ENCODE measurements around the gene PLOD3.
A peak's percentile ranks its signal among the peaks of the same experiment; 100 is the strongest.
"Not testable (repeated sequence)": the region's sequence is repeated elsewhere in the genome, so short reads cannot be mapped to it uniquely, and the experiment has no call there.

PLOD3 gene

DNA sequence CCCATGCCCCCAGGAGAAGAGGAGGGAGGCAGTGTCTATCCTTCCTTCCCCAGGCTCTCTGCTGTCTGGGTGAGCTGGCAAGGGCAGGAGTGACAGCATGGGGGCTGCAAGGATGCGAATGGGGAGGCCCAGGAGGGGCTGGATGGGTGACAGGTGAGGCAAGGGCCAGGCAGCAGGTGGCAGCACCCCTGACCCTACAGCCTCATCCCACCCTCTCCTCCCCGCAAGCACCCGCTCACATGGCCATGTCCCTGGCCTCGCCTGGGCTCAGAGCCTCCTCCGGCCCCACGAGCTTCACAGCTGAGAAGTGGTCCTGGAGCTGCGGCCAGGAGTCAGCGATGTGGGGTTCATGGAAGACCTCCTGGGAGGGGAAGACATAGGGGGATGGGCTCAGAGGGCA is 5.4 kb downstream of the PLOD3 start:
- TF ChIP-seq SPI1 (IDR thresholded peaks at IDR 0.05; ENCODE audit: low read depth, low read length) (no peak), POLR2AphosphoS5 (IDR thresholded peaks at IDR 0.05; ENCODE audit: low read depth, low read length) (no peak), POLR2A (IDR thresholded peaks at IDR 0.05; ENCODE audit: low read depth, low read length) (no peak), TAF1 (IDR thresholded peaks at IDR 0.05; ENCODE audit: low read depth, low read length) (no peak), POU2F2 (IDR thresholded peaks at IDR 0.05; ENCODE audit: low read depth, low read length) (no peak), PAX5 (IDR thresholded peaks at IDR 0.05; ENCODE audit: insufficient read depth, low read length, severe bottlenecking) (no peak)
- no peak for FAIRE-seq
- DNase-seq (ENCODE audit: insufficient read length, low spot score): no peak

DNA sequence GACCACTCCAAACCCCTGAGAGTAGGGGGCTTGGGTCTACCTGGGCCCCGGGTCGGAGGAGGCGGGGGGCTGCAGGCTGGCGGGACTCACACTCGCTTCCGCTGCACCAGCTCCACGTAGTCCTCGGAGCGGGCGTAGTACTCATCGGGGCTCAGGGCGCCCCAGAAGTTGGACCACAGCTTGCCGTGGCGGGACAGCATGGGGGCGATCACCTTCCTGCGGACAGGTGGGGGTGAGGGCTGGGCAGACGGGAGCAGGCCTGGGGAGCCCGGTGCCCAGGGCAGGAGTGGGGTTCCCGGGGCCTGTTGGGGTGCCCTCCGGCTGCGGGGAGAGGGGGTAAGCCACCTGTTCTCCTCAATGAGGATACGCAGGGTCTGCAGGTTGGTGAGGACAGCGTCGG is 5.9 kb downstream of the PLOD3 start:
- DNase-seq (ENCODE audit: insufficient read length, low spot score): no peak
- TF ChIP-seq SPI1 (IDR thresholded peaks at IDR 0.05; ENCODE audit: low read depth, low read length) (no peak), POLR2A (IDR thresholded peaks at IDR 0.05; ENCODE audit: low read depth, low read length) (no peak), TAF1 (IDR thresholded peaks at IDR 0.05; ENCODE audit: low read depth, low read length) (no peak), POLR2AphosphoS5 (IDR thresholded peaks at IDR 0.05; ENCODE audit: low read depth, low read length) (no peak), PAX5 (IDR thresholded peaks at IDR 0.05; ENCODE audit: insufficient read depth, low read length, severe bottlenecking) (no peak), POU2F2 (IDR thresholded peaks at IDR 0.05; ENCODE audit: low read depth, low read length) (no peak)
- FAIRE-seq: no peak

DNA sequence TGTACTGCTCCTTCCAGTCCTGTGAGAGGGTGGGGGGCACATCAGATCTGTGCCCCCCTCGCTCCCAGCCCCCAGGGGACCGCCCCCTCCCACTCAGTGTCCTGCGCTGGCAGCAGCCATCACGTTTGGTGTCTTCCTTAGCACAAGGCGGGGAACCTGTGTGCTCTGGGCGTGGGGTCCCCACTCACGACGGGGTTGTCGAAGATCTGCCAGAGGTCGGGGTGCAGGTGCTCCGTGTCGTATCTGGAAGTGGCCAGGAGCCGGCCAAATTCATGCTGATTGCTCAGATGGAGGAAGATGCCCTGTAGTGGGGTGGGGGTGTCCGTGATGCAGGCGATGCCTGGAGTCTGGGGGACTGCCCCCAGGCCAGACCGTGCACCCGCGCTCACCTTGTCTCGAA is 7.2 kb downstream of the PLOD3 start:
- DNase-seq (ENCODE audit: insufficient read length, low spot score) (no peak), FAIRE-seq (no peak)
- TF ChIP-seq POU2F2 (IDR thresholded peaks at IDR 0.05; ENCODE audit: low read depth, low read length) (no peak), POLR2A (IDR thresholded peaks at IDR 0.05; ENCODE audit: low read depth, low read length) (no peak), PAX5 (IDR thresholded peaks at IDR 0.05; ENCODE audit: insufficient read depth, low read length, severe bottlenecking) (no peak), POLR2AphosphoS5 (IDR thresholded peaks at IDR 0.05; ENCODE audit: low read depth, low read length) (no peak), TAF1 (IDR thresholded peaks at IDR 0.05; ENCODE audit: low read depth, low read length) (no peak), SPI1 (IDR thresholded peaks at IDR 0.05; ENCODE audit: low read depth, low read length) (no peak)

DNA sequence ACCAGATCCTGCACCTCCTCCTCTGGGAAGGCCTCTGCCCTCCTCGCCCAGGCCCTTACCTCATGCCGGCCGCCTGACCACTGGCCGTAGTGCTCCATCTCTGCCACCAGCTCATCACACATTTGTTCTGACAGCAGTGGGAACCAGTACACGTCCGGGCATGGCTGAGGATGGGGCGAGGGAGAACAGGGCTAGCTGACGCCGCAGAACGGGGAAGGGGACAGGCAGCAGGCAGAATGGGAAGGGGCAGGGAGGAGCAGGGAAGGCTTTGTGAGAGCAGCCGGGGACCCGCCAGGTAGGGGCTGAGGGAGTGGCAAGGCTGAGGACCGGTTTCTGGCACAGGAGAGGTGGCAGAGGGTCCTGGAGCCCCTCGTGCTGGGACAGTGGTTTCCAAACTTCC is 8.6 kb downstream of the PLOD3 start:
- no peak for FAIRE-seq
- DNase-seq (ENCODE audit: insufficient read length, low spot score): no peak
- no peak for TF ChIP-seq POLR2AphosphoS5 (IDR thresholded peaks at IDR 0.05; ENCODE audit: low read depth, low read length)

DNA sequence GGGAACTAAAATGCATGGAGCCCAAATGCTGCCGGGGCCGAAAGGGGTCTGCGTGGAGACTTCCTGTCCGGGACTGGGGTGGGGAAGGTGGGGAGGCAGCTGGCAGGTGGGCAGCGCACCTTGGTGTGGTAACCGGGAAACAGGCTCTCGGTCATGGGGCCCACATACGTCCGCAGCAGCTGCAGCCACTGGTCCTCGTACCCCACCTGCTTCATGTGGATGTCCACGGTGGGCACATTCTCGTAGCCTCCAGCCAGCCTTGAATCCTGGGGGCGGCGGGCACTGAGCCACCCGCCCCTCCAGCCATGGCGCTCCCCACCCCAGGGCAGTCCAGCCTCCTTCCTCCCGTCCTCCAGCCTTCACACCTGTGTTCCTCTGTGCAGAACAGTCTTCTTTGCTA is 9.9 kb downstream of the PLOD3 start:
- TF ChIP-seq POLR2AphosphoS5 (IDR thresholded peaks at IDR 0.05; ENCODE audit: low read depth, low read length): no peak
- no peak for TF ChIP-seq POLR2A (IDR thresholded peaks at IDR 0.05; ENCODE audit: low read depth, low read length)
- TF ChIP-seq PAX5 (IDR thresholded peaks at IDR 0.05; ENCODE audit: insufficient read depth, low read length, severe bottlenecking): no peak
- TF ChIP-seq SPI1 (IDR thresholded peaks at IDR 0.05; ENCODE audit: low read depth, low read length): no peak
- no peak for TF ChIP-seq POU2F2 (IDR thresholded peaks at IDR 0.05; ENCODE audit: low read depth, low read length)
- no peak for TF ChIP-seq TAF1 (IDR thresholded peaks at IDR 0.05; ENCODE audit: low read depth, low read length)
- FAIRE-seq (no peak), DNase-seq (ENCODE audit: insufficient read length, low spot score) (no peak)

DNA sequence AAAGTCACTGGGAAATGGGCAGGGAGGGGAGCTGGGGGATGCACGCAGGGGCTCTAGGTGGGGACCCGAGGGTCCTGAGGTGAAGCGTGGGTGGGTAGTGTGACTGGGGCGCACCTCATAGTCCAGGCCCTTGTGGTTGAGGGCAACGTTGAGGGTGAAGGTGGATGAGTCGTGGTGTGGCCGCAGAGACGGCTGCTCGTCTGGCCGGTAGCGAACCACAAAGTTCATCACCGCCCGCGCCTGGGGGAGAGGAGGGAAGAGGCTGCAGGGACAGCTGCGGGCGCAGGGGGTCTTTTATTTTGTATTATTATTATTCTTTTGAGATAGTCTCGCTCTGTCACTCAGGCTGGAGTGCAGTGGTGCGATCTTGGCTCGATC is 10.7 kb downstream of the PLOD3 start:
- DNase-seq (ENCODE audit: insufficient read length, low spot score) (no peak), FAIRE-seq (no peak)
- TF ChIP-seq PAX5 (IDR thresholded peaks at IDR 0.05; ENCODE audit: insufficient read depth, low read length, severe bottlenecking) (no peak), POLR2A (IDR thresholded peaks at IDR 0.05; ENCODE audit: low read depth, low read length) (no peak), SPI1 (IDR thresholded peaks at IDR 0.05; ENCODE audit: low read depth, low read length) (no peak), POU2F2 (IDR thresholded peaks at IDR 0.05; ENCODE audit: low read depth, low read length) (no peak), POLR2AphosphoS5 (IDR thresholded peaks at IDR 0.05; ENCODE audit: low read depth, low read length) (no peak), TAF1 (IDR thresholded peaks at IDR 0.05; ENCODE audit: low read depth, low read length) (no peak)

DNA sequence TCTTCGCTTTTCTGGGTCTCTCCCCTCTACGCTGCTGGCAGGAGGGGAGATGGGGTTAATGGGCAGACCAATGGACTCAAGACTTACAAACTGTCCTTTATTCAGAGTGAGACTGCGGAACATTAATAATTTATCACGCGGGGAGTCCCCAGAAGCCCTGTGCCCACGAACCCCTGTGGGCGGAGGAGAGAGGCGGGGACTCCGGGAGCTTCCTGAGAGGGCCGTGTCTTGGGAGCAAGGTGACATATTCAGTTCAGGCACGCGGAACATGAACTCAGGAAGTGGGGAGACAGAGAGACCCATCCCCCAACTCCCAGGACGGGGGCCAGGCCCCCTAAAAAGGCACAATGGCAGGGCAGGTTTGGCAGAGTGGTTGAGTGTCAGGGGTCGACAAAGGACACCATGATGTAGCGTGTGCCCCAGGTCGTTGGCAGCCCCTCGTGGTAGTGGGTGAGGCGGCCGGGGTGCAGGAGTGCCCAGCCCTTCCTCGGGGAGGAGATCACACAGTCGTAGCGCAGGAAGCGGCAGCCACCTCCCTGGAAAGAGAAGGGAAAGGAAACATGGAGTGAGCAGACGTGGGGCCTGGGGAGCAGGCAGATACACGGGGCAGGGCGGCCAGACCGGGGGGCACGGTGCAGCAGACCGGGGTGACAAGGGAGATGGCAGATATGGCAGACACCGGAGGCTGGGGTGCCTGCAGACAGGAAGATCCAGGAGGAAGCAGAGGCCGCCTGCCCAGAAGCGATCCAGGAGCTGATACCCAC is 11.3 kb downstream of the PLOD3 start:
- TF ChIP-seq PAX5 (IDR thresholded peaks at IDR 0.05; ENCODE audit: insufficient read depth, low read length, severe bottlenecking) (no peak), SPI1 (IDR thresholded peaks at IDR 0.05; ENCODE audit: low read depth, low read length) (no peak), POLR2AphosphoS5 (IDR thresholded peaks at IDR 0.05; ENCODE audit: low read depth, low read length) (no peak), POU2F2 (IDR thresholded peaks at IDR 0.05; ENCODE audit: low read depth, low read length) (no peak), TAF1 (IDR thresholded peaks at IDR 0.05; ENCODE audit: low read depth, low read length) (no peak), POLR2A (IDR thresholded peaks at IDR 0.05; ENCODE audit: low read depth, low read length) (no peak)
- DNase-seq (ENCODE audit: insufficient read length, low spot score) (no peak), FAIRE-seq (no peak)

DNA sequence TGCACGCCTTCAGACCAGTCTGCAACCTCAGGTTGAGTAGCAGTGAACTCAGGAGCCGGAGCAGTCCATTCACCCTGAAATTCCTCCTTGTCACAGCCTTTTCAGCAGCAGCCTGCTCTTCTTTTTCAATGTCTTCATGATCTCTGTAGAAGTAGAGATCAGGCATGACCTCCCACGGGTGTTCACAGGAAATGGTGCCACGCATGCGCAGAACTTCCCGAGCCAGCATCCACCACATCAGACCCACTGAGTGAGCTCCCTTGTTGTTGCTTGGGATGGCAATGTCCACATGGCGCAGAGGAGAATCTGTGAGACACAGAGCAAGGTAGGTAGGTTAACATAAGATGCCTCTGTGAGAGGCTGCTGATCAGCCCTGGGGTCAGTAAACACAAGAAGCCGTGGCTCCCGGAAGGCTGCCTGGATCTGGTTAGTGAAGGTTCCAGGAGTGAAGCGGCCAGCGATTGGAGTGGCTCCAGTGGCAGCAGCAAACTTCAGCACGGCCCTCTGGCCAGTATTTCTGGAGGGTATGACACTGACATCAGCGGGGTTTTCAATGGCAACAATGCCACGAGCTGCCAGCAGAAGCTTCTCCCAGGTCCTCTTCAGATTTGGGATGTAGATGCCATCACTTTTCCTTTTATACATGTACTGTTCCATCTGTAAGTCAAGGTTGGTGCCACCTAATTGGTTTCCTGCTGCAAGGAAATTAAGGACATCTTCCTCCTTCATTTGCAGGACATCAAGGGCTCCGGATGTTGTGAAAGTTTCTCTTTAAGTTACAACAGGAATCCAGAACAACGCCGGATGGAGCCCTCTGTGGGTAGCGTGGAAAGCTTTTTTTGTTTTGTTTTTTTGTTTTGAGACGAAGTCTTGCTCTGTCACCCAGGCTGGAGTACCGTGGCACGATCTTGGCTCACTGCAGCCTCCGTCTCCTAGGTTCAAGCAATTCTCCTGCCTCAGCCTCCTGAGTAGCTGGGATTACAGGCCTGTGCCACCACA is 13.3 kb downstream of the PLOD3 start:
- FAIRE-seq: peak; percentile 56
- not testable (repeated sequence) for DNase-seq (ENCODE audit: insufficient read length, low spot score)

DNA sequence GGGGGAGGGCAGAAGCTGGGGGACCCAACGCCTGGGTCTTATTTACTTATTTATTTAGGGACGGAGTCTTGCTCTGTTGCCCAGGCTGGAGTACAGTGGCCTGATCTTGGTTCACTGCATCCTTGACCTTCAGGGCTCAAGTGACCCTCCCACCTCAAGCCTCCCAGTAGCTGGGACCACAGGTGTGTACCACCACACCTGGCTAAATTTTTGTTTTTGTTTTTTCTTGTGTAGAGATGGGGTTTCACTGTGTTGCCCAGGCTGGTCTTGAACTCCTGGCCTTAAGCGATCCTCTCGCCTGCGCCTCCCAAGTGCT is 14.8 kb downstream of the PLOD3 start:
- no peak for FAIRE-seq
- no peak for TF ChIP-seq POLR2A (IDR thresholded peaks at IDR 0.05; ENCODE audit: low read depth, low read length)
- TF ChIP-seq SPI1 (IDR thresholded peaks at IDR 0.05; ENCODE audit: low read depth, low read length): no peak
- TF ChIP-seq POLR2AphosphoS5 (IDR thresholded peaks at IDR 0.05; ENCODE audit: low read depth, low read length): no peak
- TF ChIP-seq POU2F2 (IDR thresholded peaks at IDR 0.05; ENCODE audit: low read depth, low read length): no peak
- TF ChIP-seq PAX5 (IDR thresholded peaks at IDR 0.05; ENCODE audit: insufficient read depth, low read length, severe bottlenecking): no peak
- TF ChIP-seq TAF1 (IDR thresholded peaks at IDR 0.05; ENCODE audit: low read depth, low read length): no peak
- DNase-seq (ENCODE audit: insufficient read length, low spot score): no peak

All from GM12891 (cell line).